SJSA1 (cell line): ENCODE data around the gene C5orf63. TPM values are rescaled to one million over a fixed set of nuclear protein-coding genes. Genes with fewer than 3 reads are reported as not detected.

ENCODE experiments used
- DNase-seq, 2 experiments: peaks; one replicate each; pipeline ENCODE4 v3.0.0-alpha.2; 2015 to 2020; ENCODE audit warnings: low spot score in 2 of 2, low read depth in 1 of 2
- H3K27ac ChIP-seq: fragments of 250-450 bp; sonication (Bioruptor Pico); 2 replicates; pipeline ENCODE4 v1.5.1; 2020; ENCODE audit warnings: mild to moderate bottlenecking, moderate library complexity
- H3K27me3 ChIP-seq: fragments of 250-450 bp; sonication (Bioruptor Pico); replicated peaks from 2 replicates; pipeline ENCODE4 v1.5.1; 2020; ENCODE audit warnings: mild to moderate bottlenecking, moderate library complexity
- H3K36me3 ChIP-seq: fragments of 250-450 bp; sonication (Bioruptor Pico); 2 replicates; pipeline ENCODE4 v1.5.1; 2020; ENCODE audit warnings: mild to moderate bottlenecking
- H3K4me1 ChIP-seq: fragments of 250-450 bp; sonication (Bioruptor Pico); replicated peaks from 2 replicates; pipeline ENCODE4 v1.6.1; 2021; ENCODE audit warnings: mild to moderate bottlenecking
- H3K4me3 ChIP-seq: fragments of 250-450 bp; sonication (Bioruptor Pico); 2 replicates; pipeline ENCODE4 v1.5.1; 2020; ENCODE audit warnings: mild to moderate bottlenecking
- H3K9me3 ChIP-seq: fragments of 250-450 bp; sonication (Bioruptor Pico); replicated peaks from 2 replicates; pipeline ENCODE4 v1.5.1; 2020; ENCODE audit warnings: mild to moderate bottlenecking
- total RNA-seq: library from RNA; depleted of rRNA; stranded (reverse); fragments of >200 nt; shearing (Covaris generic); gene quantifications from 2 replicates; pipeline ENCODE4 v1.2.3, GENCODE V29; 2014; rRNA removed

The C5orf63 gene
- total RNA-seq, 1 experiment from 2014 or later = 1.9 TPM

- H3K9me3 ChIP-seq = no peaks in the 10 kb centered on the region
- H3K4me1 ChIP-seq = peaks cover 19% of the 10 kb centered on the region
- DNase-seq = no peak
- no peak overlapping the region for H3K4me3 ChIP-seq
- no peak overlapping the region for H3K27ac ChIP-seq
- H3K36me3 ChIP-seq = no peaks in the 10 kb centered on the region
- H3K27me3 ChIP-seq = no peaks in the 10 kb centered on the region
These were observed 68.6 kb downstream of the C5orf63 start for GRCh38 chr5:127004721-127005120.

- Histone ChIP-seq H3K4me3 (no peak overlapping the region), H3K4me1 (peaks cover 19% of the 10 kb centered on the region), H3K27me3 (no peaks in the 10 kb centered on the region), H3K36me3 (no peaks in the 10 kb centered on the region), H3K27ac (no peak overlapping the region), H3K9me3 (no peaks in the 10 kb centered on the region)
- DNase-seq = no peak
These were observed 69.4 kb downstream of the C5orf63 start for GRCh38 chr5:127003798-127004495.

GRCh38 chr5:127002390-127002789 is 70.9 kb downstream of the C5orf63 start:
- no peaks in the 10 kb centered on the region for H3K9me3 ChIP-seq
- H3K27ac ChIP-seq = peak overlapping the region; percentile 82
- H3K27me3 ChIP-seq = no peaks in the 10 kb centered on the region
- H3K4me3 ChIP-seq = no peak overlapping the region
- peaks cover 24% of the 10 kb centered on the region for H3K4me1 ChIP-seq
- DNase-seq = no peak
- no peaks in the 10 kb centered on the region for H3K36me3 ChIP-seq

- Histone ChIP-seq H3K9me3 (no peaks in the 10 kb centered on the region), H3K27me3 (no peaks in the 10 kb centered on the region), H3K27ac (peak overlapping the region; percentile 82), H3K36me3 (no peaks in the 10 kb centered on the region), H3K4me3 (no peak overlapping the region), H3K4me1 (peaks cover 24% of the 10 kb centered on the region)
- DNase-seq = peak in 1 of 2 experiments; percentile 74
These were observed 71.5 kb downstream of the C5orf63 start for GRCh38 chr5:127001621-127002296.

Other genes with a start within 250 kb of the C5orf63 start
- gene MARCHF3, start 42.9 kb downstream of the C5orf63 start, total RNA-seq = 2.3 and 3.4 TPM in 2 replicates
- gene MEGF10, start 217.3 kb upstream of the C5orf63 start, total RNA-seq = 0.03 and 0.09 TPM in 2 replicates